Measurements from ENCODE around the gene CCNF. TPM values are rescaled to one million over a fixed set of nuclear protein-coding genes. Genes with fewer than 3 reads are reported as not detected.
"Not testable (repeated sequence)": the region's sequence is repeated elsewhere in the genome, so short reads cannot be mapped to it uniquely, and the experiment has no call there.

The CCNF gene
- polyA plus RNA-seq, 2 of the 4 experiments (the other 2 are of a cell fraction): 6.5 to 14.4 TPM

DNA sequence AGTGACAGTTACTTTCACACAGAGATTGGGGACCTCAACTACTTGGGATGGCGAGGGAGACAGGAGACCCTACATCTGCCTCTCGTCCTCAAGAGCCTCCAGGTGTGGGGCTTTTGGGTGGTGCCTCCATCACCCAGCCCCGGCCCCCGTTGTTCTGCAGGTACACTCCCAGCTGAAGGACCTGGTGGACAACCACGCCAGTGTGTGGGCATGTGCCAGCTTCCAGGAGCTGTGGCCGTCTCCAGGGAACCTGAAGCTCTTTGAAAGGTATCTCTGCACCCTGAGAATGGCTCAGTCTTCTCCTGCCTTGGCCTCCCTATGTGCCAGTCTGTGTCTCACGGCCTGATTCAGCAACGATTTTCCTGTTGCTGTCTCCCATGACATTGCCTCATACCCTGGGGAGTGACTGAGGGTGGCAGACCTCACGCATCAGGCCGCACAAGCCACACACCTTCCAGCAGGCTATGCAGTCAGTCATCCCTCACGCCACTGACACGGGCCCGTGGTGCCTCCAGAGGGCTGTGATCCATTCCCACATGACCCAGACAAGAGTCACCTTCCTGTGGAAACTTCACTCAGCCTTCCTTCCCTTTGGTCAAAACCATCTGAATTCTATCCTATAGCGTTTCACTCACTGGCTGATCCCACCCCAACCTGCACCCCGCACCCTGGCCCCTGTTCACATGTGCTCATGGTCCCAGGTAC is 3.7 kb downstream of the CCNF start:
- H3K27ac ChIP-seq: no peak overlapping the region
- H3K4me2 ChIP-seq: no peak overlapping the region
- H3K4me1 ChIP-seq: peaks cover 17% of the 10 kb centered on the region; the same call in 2 of the 3 replicates
- 95% methylated on average over 15 of the region's 15 CpGs for WGBS (ENCODE audit: missing lambda C conversion rate)
- ATAC-seq (no peak), FAIRE-seq (no peak), DNase-seq (ENCODE audit: low read depth in 1 of 2, low spot score in 1 of 2) (no peak)
- ChIA-PET POLR2A (no interaction called here), CTCF (interaction anchor here (1.7 kb wide), 1 partner anchor 10 kb away, joined by 8 read pairs; no protein-coding TSS in a partner anchor)
- TF ChIP-seq, protein P1, sequence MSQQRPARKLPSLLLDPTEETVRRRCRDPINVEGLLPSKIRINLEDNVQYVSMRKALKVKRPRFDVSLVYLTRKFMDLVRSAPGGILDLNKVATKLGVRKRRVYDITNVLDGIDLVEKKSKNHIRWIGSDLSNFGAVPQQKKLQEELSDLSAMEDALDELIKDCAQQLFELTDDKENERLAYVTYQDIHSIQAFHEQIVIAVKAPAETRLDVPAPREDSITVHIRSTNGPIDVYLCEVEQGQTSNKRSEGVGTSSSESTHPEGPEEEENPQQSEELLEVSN (IDR thresholded peaks at IDR 0.05; ENCODE audit: borderline replicate concordance, low read depth): no peak
- no peak for TF ChIP-seq EP300 (IDR thresholded peaks at IDR 0.05)
- TF ChIP-seq NFE2L2 (conservative IDR thresholded peaks at IDR 0.05; ENCODE audit: low read length): no peak
- no peak for TF ChIP-seq CHD2 (IDR thresholded peaks at IDR 0.05; ENCODE audit: low read length, partially characterized antibody)
- TF ChIP-seq, protein P2, sequence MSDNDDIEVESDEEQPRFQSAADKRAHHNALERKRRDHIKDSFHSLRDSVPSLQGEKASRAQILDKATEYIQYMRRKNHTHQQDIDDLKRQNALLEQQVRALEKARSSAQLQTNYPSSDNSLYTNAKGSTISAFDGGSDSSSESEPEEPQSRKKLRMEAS (IDR thresholded peaks at IDR 0.05): no peak
- TF ChIP-seq, protein P3, sequence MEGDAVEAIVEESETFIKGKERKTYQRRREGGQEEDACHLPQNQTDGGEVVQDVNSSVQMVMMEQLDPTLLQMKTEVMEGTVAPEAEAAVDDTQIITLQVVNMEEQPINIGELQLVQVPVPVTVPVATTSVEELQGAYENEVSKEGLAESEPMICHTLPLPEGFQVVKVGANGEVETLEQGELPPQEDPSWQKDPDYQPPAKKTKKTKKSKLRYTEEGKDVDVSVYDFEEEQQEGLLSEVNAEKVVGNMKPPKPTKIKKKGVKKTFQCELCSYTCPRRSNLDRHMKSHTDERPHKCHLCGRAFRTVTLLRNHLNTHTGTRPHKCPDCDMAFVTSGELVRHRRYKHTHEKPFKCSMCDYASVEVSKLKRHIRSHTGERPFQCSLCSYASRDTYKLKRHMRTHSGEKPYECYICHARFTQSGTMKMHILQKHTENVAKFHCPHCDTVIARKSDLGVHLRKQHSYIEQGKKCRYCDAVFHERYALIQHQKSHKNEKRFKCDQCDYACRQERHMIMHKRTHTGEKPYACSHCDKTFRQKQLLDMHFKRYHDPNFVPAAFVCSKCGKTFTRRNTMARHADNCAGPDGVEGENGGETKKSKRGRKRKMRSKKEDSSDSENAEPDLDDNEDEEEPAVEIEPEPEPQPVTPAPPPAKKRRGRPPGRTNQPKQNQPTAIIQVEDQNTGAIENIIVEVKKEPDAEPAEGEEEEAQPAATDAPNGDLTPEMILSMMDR (IDR thresholded peaks at IDR 0.05): no peak
- no peak for TF ChIP-seq FOSB (CRISPR knock-in tag; IDR thresholded peaks at IDR 0.05)
- no peak for TF ChIP-seq EHF (CRISPR knock-in tag; IDR thresholded peaks at IDR 0.05)
- TF ChIP-seq KDM1A (IDR thresholded peaks at IDR 0.05; ENCODE audit: low read depth): no peak
- no peak for TF ChIP-seq NPAS2 (CRISPR knock-in tag; IDR thresholded peaks at IDR 0.05; ENCODE audit: borderline replicate concordance)
- no peak for TF ChIP-seq MAZ (IDR thresholded peaks at IDR 0.05; ENCODE audit: borderline replicate concordance, low read depth, low read length)
- no peak for TF ChIP-seq FOSL2 (IDR thresholded peaks at IDR 0.05)
- no peak for TF ChIP-seq FOSL2 (CRISPR knock-in tag; IDR thresholded peaks at IDR 0.05)
- TF ChIP-seq SREBF2 (IDR thresholded peaks at IDR 0.05): no peak
- no peak for TF ChIP-seq MYC (IDR thresholded peaks at IDR 0.05; ENCODE audit: borderline replicate concordance, low read length)
- TF ChIP-seq CHD4 (IDR thresholded peaks at IDR 0.05; ENCODE audit: borderline replicate concordance): no peak
- no peak for TF ChIP-seq HOXA7 (CRISPR knock-in tag; IDR thresholded peaks at IDR 0.05)
- TF ChIP-seq ZNF302 (CRISPR knock-in tag; IDR thresholded peaks at IDR 0.05): no peak
- no peaks in the 10 kb centered on the region for H3K9me3 ChIP-seq
- H3K4me3 ChIP-seq: no peak overlapping the region

DNA sequence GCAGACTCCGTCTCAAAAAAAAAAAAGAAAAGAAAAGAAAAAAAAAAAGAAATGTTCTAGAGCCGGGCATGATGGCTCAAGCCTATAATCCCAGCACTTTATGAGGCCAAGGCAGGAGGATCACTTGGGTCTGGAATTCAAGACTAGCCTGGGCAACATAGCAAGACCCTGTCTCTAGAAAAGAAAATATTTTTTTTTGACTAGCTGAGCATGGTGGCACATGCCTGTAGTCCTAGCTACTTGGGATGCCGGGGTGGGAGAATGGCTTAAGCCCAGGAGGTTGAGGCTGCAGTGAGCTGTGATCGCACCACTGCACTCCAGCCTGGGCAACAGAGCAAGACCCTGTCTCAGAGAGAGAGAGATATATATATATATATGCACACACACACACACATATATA is 6.0 kb downstream of the CCNF start:
- H3K9me3 ChIP-seq; FAIRE-seq; H3K4me3 ChIP-seq; H3K27ac ChIP-seq; H3K4me1 ChIP-seq; ATAC-seq; POLR2A ChIA-PET; H3K4me2 ChIP-seq; DNase-seq (ENCODE audit: low read depth in 1 of 2, low spot score in 1 of 2): not testable (repeated sequence)
- CTCF ChIA-PET: interaction anchor here (1.1 to 1.4 kb wide), 3 partner anchors 10 to 241 kb away, joined by 3 to 4 read pairs (median 3); no protein-coding TSS in a partner anchor
- 95% methylated on average over 4 of the region's 4 CpGs for WGBS (ENCODE audit: missing lambda C conversion rate)

DNA sequence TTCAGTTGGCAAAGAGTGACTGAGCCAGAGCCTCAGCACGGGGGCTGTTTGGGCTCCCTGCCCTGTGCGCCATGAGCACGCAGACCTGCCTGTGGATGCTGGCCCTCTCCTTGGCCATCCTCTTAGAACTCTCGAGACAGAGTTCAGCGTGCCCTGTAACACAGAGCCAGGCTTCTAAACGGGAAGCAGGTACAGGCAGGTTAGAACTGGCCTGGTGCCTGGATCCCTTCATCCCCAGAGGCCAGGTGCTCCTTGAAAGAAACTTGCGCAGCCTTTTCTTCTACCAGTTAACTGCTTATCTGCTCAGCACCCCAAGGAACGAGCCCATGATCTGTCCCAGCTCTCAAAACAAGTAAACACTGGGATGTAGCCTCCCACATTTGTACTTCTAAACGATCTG is 6.9 kb downstream of the CCNF start:
- Histone ChIP-seq H3K4me1 (peaks cover under 1% of the 10 kb centered on the region; the same call in 1 of the 3 replicates), H3K4me3 (no peak overlapping the region), H3K27ac (no peak overlapping the region), H3K4me2 (no peak overlapping the region), H3K9me3 (no peaks in the 10 kb centered on the region)
- DNase-seq (ENCODE audit: low read depth in 1 of 2, low spot score in 1 of 2) (no peak), FAIRE-seq (no peak), ATAC-seq (no peak)
- POLR2A ChIA-PET: no interaction called here
- 82% methylated on average over 9 of the region's 9 CpGs for WGBS (ENCODE audit: missing lambda C conversion rate)
- CTCF ChIA-PET: interaction anchor here (1.4 kb wide), 1 partner anchor 65 kb away, joined by 3 read pairs; no protein-coding TSS in a partner anchor
- TF ChIP-seq KDM5A (IDR thresholded peaks at IDR 0.05) (no peak), ZSCAN20 (CRISPR knock-in tag; IDR thresholded peaks at IDR 0.05) (no peak), BHLHE40 (IDR thresholded peaks at IDR 0.05; ENCODE audit: low read depth, low read length) (no peak), NPAS2 (CRISPR knock-in tag; IDR thresholded peaks at IDR 0.05; ENCODE audit: borderline replicate concordance) (no peak), RCOR1 (IDR thresholded peaks at IDR 0.05; ENCODE audit: low read depth, low read length) (no peak), MAFK (IDR thresholded peaks at IDR 0.05; ENCODE audit: partially characterized antibody) (no peak), GATA3 (IDR thresholded peaks at IDR 0.05; ENCODE audit: borderline replicate concordance) (no peak), CEBPB (IDR thresholded peaks at IDR 0.05) (no peak), HOXB5 (CRISPR knock-in tag; IDR thresholded peaks at IDR 0.05) (no peak), HDAC2 (IDR thresholded peaks at IDR 0.05) (no peak), CHD2 (IDR thresholded peaks at IDR 0.05; ENCODE audit: low read length, partially characterized antibody) (no peak), HEYL (CRISPR knock-in tag; IDR thresholded peaks at IDR 0.05) (no peak), FOSL2 (IDR thresholded peaks at IDR 0.05) (no peak), FOSL2 (CRISPR knock-in tag; IDR thresholded peaks at IDR 0.05) (no peak)
- TF ChIP-seq, protein P4, sequence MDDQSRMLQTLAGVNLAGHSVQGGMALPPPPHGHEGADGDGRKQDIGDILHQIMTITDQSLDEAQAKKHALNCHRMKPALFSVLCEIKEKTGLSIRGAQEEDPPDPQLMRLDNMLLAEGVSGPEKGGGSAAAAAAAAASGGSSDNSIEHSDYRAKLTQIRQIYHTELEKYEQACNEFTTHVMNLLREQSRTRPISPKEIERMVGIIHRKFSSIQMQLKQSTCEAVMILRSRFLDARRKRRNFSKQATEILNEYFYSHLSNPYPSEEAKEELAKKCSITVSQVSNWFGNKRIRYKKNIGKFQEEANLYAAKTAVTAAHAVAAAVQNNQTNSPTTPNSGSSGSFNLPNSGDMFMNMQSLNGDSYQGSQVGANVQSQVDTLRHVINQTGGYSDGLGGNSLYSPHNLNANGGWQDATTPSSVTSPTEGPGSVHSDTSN (IDR thresholded peaks at IDR 0.05): no peak
- TF ChIP-seq, protein P5, sequence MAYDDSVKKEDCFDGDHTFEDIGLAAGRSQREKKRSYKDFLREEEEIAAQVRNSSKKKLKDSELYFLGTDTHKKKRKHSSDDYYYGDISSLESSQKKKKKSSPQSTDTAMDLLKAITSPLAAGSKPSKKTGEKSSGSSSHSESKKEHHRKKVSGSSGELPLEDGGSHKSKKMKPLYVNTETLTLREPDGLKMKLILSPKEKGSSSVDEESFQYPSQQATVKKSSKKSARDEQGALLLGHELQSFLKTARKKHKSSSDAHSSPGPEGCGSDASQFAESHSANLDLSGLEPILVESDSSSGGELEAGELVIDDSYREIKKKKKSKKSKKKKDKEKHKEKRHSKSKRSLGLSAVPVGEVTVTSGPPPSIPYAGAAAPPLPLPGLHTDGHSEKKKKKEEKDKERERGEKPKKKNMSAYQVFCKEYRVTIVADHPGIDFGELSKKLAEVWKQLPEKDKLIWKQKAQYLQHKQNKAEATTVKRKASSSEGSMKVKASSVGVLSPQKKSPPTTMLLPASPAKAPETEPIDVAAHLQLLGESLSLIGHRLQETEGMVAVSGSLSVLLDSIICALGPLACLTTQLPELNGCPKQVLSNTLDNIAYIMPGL (CRISPR knock-in tag; IDR thresholded peaks at IDR 0.05; ENCODE audit: borderline replicate concordance): no peak
- TF ChIP-seq, protein P2 (IDR thresholded peaks at IDR 0.05): no peak
